H1 (cell line): Measurements from ENCODE around the gene CTNNA3. TPM values are rescaled to one million over a fixed set of nuclear protein-coding genes. Genes with fewer than 3 reads are reported as not detected.

Experiments used
- CTCF ChIA-PET: fragments of 300-600 bp; sonication (Branson Sonifier 250); formaldehyde crosslinking; loops from one replicate; lab custom pipeline; 2021; ENCODE audit not compliant: partially characterized antibody; lab: Charles Lee
- POLR2A ChIA-PET: fragments of 300-600 bp; sonication (Branson Sonifier 250); formaldehyde crosslinking; loops from one replicate; lab custom pipeline; 2021; ENCODE audit warnings: inconsistent platforms; ENCODE audit not compliant: partially characterized antibody; lab: Charles Lee
- DNase-seq, 2 experiments: peaks; one replicate each; pipeline versions ENCODE4 v3.0.0 to v3.0.0-alpha.2; 2010 to 2022; ENCODE audit warnings: low spot score in 2 of 2, low read depth in 1 of 2, mixed read lengths in 1 of 2
- FAIRE-seq: peaks from 2 replicates; lab custom pipeline; 2011; peaks lifted over from hg19 to GRCh38; lab: Jason Lieb, UNC
- H2AFZ ChIP-seq: 2 replicates; pipeline ENCODE4 v1.8.1; 2012; ENCODE audit warnings: low read length, inconsistent platforms
- H2AK5ac ChIP-seq: 2 replicates; pipeline ENCODE4 v1.6.1; 2013; ENCODE audit warnings: low read depth, low read length
- H2BK120ac ChIP-seq: replicated peaks from 2 replicates; pipeline ENCODE3; 2013; ENCODE audit warnings: low read depth, low read length, inconsistent platforms
- H2BK12ac ChIP-seq: 2 replicates; pipeline ENCODE4 v1.6.1; 2013; ENCODE audit warnings: low read depth, low read length
- H2BK15ac ChIP-seq: 2 replicates; pipeline ENCODE4 v1.6.1; 2013; ENCODE audit warnings: low read length
- H2BK20ac ChIP-seq: 2 replicates; pipeline ENCODE4 v1.6.1; 2013; ENCODE audit warnings: low read length
- H2BK5ac ChIP-seq: 2 replicates; pipeline ENCODE4 v1.6.1; 2013; ENCODE audit warnings: low read depth, low read length
- H3K14ac ChIP-seq: 2 replicates; pipeline ENCODE4 v1.6.1; 2013; ENCODE audit warnings: inconsistent platforms; ENCODE audit not compliant: insufficient read length
- H3K18ac ChIP-seq: 2 replicates; pipeline ENCODE4 v1.6.1; 2013; ENCODE audit warnings: low read length; ENCODE audit errors: extremely low read depth
- H3K23ac ChIP-seq: 2 replicates; pipeline ENCODE4 v1.6.1; 2013; ENCODE audit warnings: inconsistent platforms; ENCODE audit not compliant: insufficient read length
- H3K23me2 ChIP-seq: 2 replicates; pipeline ENCODE4 v1.6.1; 2013; ENCODE audit warnings: low read depth, low read length
- H3K27ac ChIP-seq: 2 replicates; pipeline ENCODE4 v1.6.1; 2011; ENCODE audit warnings: low read depth, low read length, inconsistent platforms
- H3K27me3 ChIP-seq, 4 experiments: replicated peaks in 1 of 4; 1 replicate in 1 of 4; 2 replicates in 3 of 4; pipeline versions ENCODE4 v1.6.1 to v1.8.1; 2011 to 2013; ENCODE audit warnings: low read length in 3 of 4, mild to moderate bottlenecking in 3 of 4, inconsistent platforms in 2 of 4, mixed read lengths in 2 of 4, moderate library complexity in 1 of 4; ENCODE audit not compliant: control insufficient read depth in 3 of 4, insufficient read depth in 3 of 4; ENCODE audit errors: extremely low read depth in 1 of 4
- H3K36me3 ChIP-seq, 4 experiments: 2 replicates each; pipeline versions ENCODE4 v1.6.1 to v1.8.1; 2011 to 2013; ENCODE audit warnings: mild to moderate bottlenecking in 4 of 4, low read length in 3 of 4, moderate library complexity in 2 of 4, control low read depth in 1 of 4, inconsistent platforms in 1 of 4; ENCODE audit not compliant: insufficient read depth in 4 of 4, control insufficient read depth in 2 of 4
- H3K4ac ChIP-seq: replicated peaks from 2 replicates; pipeline ENCODE3; 2013; ENCODE audit warnings: low read length, low read depth, mixed read lengths, inconsistent platforms; ENCODE audit not compliant: insufficient read length
- H3K4me1 ChIP-seq, 4 experiments: replicated peaks in 1 of 4; 1 replicate in 1 of 4; 2 replicates in 3 of 4; pipeline versions ENCODE4 v1.6.1 to v1.8.1; 2011 to 2013; ENCODE audit warnings: low read length in 3 of 4, inconsistent platforms in 2 of 4, mixed read lengths in 1 of 4; ENCODE audit not compliant: insufficient read depth in 4 of 4, control insufficient read depth in 3 of 4
- H3K4me2 ChIP-seq, 2 experiments: 2 replicates each; pipeline versions ENCODE4 v1.6.1 to v1.8.1; 2011 to 2013; ENCODE audit warnings: low read depth in 2 of 2, low read length in 2 of 2, control low read depth in 1 of 2, inconsistent platforms in 1 of 2, mild to moderate bottlenecking in 1 of 2; ENCODE audit not compliant: insufficient read depth in 1 of 2
- H3K4me3 ChIP-seq, 4 experiments: fragments of 200-600, 300-600 bp in 1 of 4; sonication (generic), shearing (Covaris generic), sonication (Bioruptor Twin) in 1 of 4; 2 replicates each; pipeline versions ENCODE4 v1.5.1 to v1.8.1; 2011 to 2016; ENCODE audit warnings: low read length in 4 of 4, low read depth in 3 of 4, control low read depth in 2 of 4, inconsistent platforms in 2 of 4, mild to moderate bottlenecking in 2 of 4, mixed read lengths in 1 of 4, moderate library complexity in 1 of 4; ENCODE audit not compliant: insufficient read depth in 2 of 4; ENCODE audit errors: extremely low read depth in 1 of 4
- H3K56ac ChIP-seq: replicated peaks from 2 replicates; pipeline ENCODE3; 2013; ENCODE audit warnings: low read depth, mild to moderate bottlenecking, mixed read lengths, low read length, inconsistent platforms; ENCODE audit not compliant: insufficient read length
- H3K79me1 ChIP-seq: 2 replicates; pipeline ENCODE4 v1.6.1; 2013; ENCODE audit warnings: low read depth, low read length, control low read depth
- H3K79me2 ChIP-seq, 2 experiments: 2 replicates each; pipeline versions ENCODE4 v1.6.1 to v1.8.1; 2012 to 2013; ENCODE audit warnings: low read length in 2 of 2, mild to moderate bottlenecking in 2 of 2, inconsistent platforms in 1 of 2; ENCODE audit not compliant: insufficient read depth in 2 of 2, control insufficient read depth in 1 of 2
- H3K9ac ChIP-seq, 4 experiments: replicated peaks in 1 of 4; 1 replicate in 1 of 4; 2 replicates in 3 of 4; pipeline versions ENCODE4 v1.6.1 to v1.8.1; 2011 to 2013; ENCODE audit warnings: low read depth in 3 of 4, low read length in 3 of 4, control low read depth in 2 of 4, mild to moderate bottlenecking in 2 of 4, moderate library complexity in 2 of 4, inconsistent platforms in 1 of 4; ENCODE audit errors: extremely low read depth in 1 of 4
- H3K9me3 ChIP-seq, 2 experiments: 2 replicates each; pipeline versions ENCODE4 v1.6.1 to v1.8.1; 2012 to 2013; ENCODE audit warnings: mild to moderate bottlenecking in 2 of 2, moderate library complexity in 2 of 2, control low read depth in 1 of 2, inconsistent platforms in 1 of 2, low read depth in 1 of 2, low read length in 1 of 2, mixed read lengths in 1 of 2; ENCODE audit not compliant: insufficient read depth in 2 of 2
- H4K20me1 ChIP-seq, 2 experiments: replicated peaks in 1 of 2; 2 replicates each; pipeline versions ENCODE3 to v1.8.1; 2011 to 2013; ENCODE audit warnings: inconsistent platforms in 2 of 2, low read length in 2 of 2, mild to moderate bottlenecking in 1 of 2; ENCODE audit not compliant: insufficient read depth in 2 of 2, control insufficient read depth in 1 of 2
- H4K5ac ChIP-seq: 2 replicates; pipeline ENCODE4 v1.6.1; 2013; ENCODE audit warnings: low read length, low read depth, mixed read lengths, inconsistent platforms; ENCODE audit not compliant: insufficient read length
- H4K8ac ChIP-seq: 2 replicates; pipeline ENCODE4 v1.8.0; 2013; ENCODE audit warnings: mild to moderate bottlenecking, moderate library complexity, low read length, inconsistent platforms; ENCODE audit not compliant: insufficient read depth; ENCODE audit errors: extremely low read depth
- H4K91ac ChIP-seq: replicated peaks from 2 replicates; pipeline ENCODE3; 2013; ENCODE audit warnings: low read length, mixed read lengths, inconsistent platforms; ENCODE audit not compliant: insufficient read length
- CBX5 ChIP-seq: fragments of 300-800, 300-1000 bp; sonication (generic); IDR thresholded peaks from 2 replicates; pipeline ENCODE4 v1.7.1; 2016; ENCODE audit warnings: antibody characterized with exemption, low read length, low read depth
- CTCF ChIP-seq, 3 experiments: IDR thresholded peaks; 1 replicate in 2 of 3; 2 replicates in 1 of 3; pipeline versions ENCODE4 v1.5.1 to v1.6.1; 2011; ENCODE audit warnings: low read length in 3 of 3, mild to moderate bottlenecking in 3 of 3, inconsistent platforms in 2 of 3, low read depth in 1 of 3, moderate library complexity in 1 of 3; ENCODE audit not compliant: insufficient read depth in 1 of 3; ENCODE audit errors: control extremely low read depth in 1 of 3
- FOSL1 ChIP-seq: IDR thresholded peaks from 2 replicates; pipeline ENCODE4 v1.6.1; 2011; ENCODE audit warnings: mild to moderate bottlenecking, low read depth, low read length, moderate library complexity; ENCODE audit not compliant: insufficient read depth
- JUND ChIP-seq: IDR thresholded peaks from 2 replicates; pipeline ENCODE4 v1.6.1; 2011; ENCODE audit warnings: mild to moderate bottlenecking, improper control_type of control experiment, low read length
- PHF8 ChIP-seq: fragments of 200-600 bp; sonication (generic); conservative IDR thresholded peaks from 2 replicates; pipeline ENCODE4 v1.7.1; 2012; ENCODE audit warnings: low read depth, mild to moderate bottlenecking, inconsistent platforms, low read length, moderate library complexity
- RAD21 ChIP-seq, 2 experiments: IDR thresholded peaks in 1 of 2; conservative IDR thresholded peaks in 1 of 2; 2 replicates each; pipeline ENCODE4 v1.6.1; 2011; ENCODE audit warnings: low read depth in 2 of 2, low read length in 2 of 2, improper control_type of control experiment in 1 of 2, inconsistent platforms in 1 of 2, mild to moderate bottlenecking in 1 of 2, moderate library complexity in 1 of 2
- TCF12 ChIP-seq: IDR thresholded peaks from 2 replicates; pipeline ENCODE4 v1.6.1; 2011; ENCODE audit warnings: low read depth, mild to moderate bottlenecking, low read length
- WGBS, 2 experiments: shearing (Covaris generic) in 1 of 2; methylation state at CpG; one replicate each; pipeline versions ENCODE4 v1.1.6 to v1.1.7; 2013 to 2015; ENCODE audit warnings: low lambda C conversion rate in 2 of 2, mixed read lengths in 2 of 2, inconsistent platforms in 1 of 2, low coverage in 1 of 2, missing lambda C conversion rate in 1 of 2; ENCODE audit not compliant: insufficient replicate concordance in 2 of 2, insufficient coverage in 1 of 2, insufficient read length in 1 of 2; ENCODE audit errors: extremely low coverage in 1 of 2, missing lambda C conversion rate in 1 of 2; 5-methylcytosine and 5-hydroxymethylcytosine counted together
- polyA plus RNA-seq, 7 experiments: library from polyadenylated mRNA; depleted of rRNA in 3 of 7; stranded (reverse) in 5 of 7; unstranded in 2 of 7; fragments of >200 nt in 5 of 7; fragments of 200-250 nt in 2 of 7; gene quantifications; 1 replicate in 5 of 7; 2 replicates in 1 of 7; 4 replicates in 1 of 7; pipeline versions ENCODE4 v1.2.1 to v1.2.3, GENCODE V29; 2011 to 2013; ENCODE audit warnings: missing spikeins in 2 of 7, mixed read lengths in 2 of 7
- total RNA-seq: library from RNA; stranded (reverse); fragmentation: NEBNext Ultra II Directional; extraction: Animal tissue kit (Norgen Biotek cat#: 25700); gene quantifications from 2 replicates; pipeline ENCODE4 v1.2.1, GENCODE V29; 2021

The CTNNA3 gene
- total and polyA plus RNA-seq, 2 of the 8 experiments (the other 6 are each of a cell fraction or from before 2014, with no cell fraction given), result 1.3 to 1.5 TPM

GRCh38 chr10:66277481-66277880 is 1418.5 kb downstream of the CTNNA3 start:
- Histone ChIP-seq H2AFZ (no peak overlapping the region), H3K14ac (no peak overlapping the region), H3K9me3 (no peaks in the 10 kb centered on the region), H4K91ac (no peak overlapping the region), H3K4me1 (peaks cover 0 to 5% (median 2%) of the 10 kb centered on the region in 4 experiments; a peak in 2 of 7 replicates), H2BK120ac (no peak overlapping the region), H3K4me2 (no peak overlapping the region), H4K8ac (no peak overlapping the region), H2BK20ac (no peak overlapping the region), H3K27me3 (no peaks in the 10 kb centered on the region), H2BK5ac (no peak overlapping the region), H3K56ac (no peak overlapping the region), H3K79me2 (no peaks in the 10 kb centered on the region), H4K5ac (no peak overlapping the region), H3K36me3 (no peaks in the 10 kb centered on the region), H3K23ac (no peak overlapping the region), H2AK5ac (no peak overlapping the region), H3K18ac (no peak overlapping the region), H3K4me3 (no peak overlapping the region), H2BK12ac (no peak overlapping the region), H2BK15ac (no peak overlapping the region), H3K4ac (no peak overlapping the region), H3K9ac (no peak overlapping the region), H4K20me1 (no peaks in the 10 kb centered on the region), H3K79me1 (no peaks in the 10 kb centered on the region), H3K23me2 (no peaks in the 10 kb centered on the region), H3K27ac (no peak overlapping the region)
- DNase-seq (no peak), FAIRE-seq (no peak)
- ChIA-PET POLR2A (no interaction called here), CTCF (interaction anchor here (0.6 to 3.1 kb wide), 7 partner anchors 16 to 1657 kb away, joined by 3 to 12 read pairs (median 4); no protein-coding TSS in a partner anchor)
- 85% methylated on average over 4 of the region's 4 CpGs; no CpG with 5 or more reads in 1 of the 2 experiments for WGBS, 2 experiments
- TF ChIP-seq PHF8 (no peak), FOSL1 (no peak), CTCF (IDR thresholded peaks at IDR 0.05; ENCODE audit: control extremely low read depth in 1 of 3, insufficient read depth in 1 of 3, low read depth in 1 of 3, low read length in 3 of 3) (peak in 2 of 3 experiments; percentile 14 to 51; a peak in 2 of 4 replicates), CBX5 (no peak), RAD21 (IDR thresholded peaks at IDR 0.05 in 1 of 2, conservative IDR thresholded peaks at IDR 0.05 in 1 of 2; ENCODE audit: low read depth in 2 of 2, low read length in 2 of 2) (peak in 1 of 2 experiments; percentile 26; a peak in 2 of 4 replicates), TCF12 (no peak), JUND (no peak)
